OCI-LY1 (cell line): ENCODE data around the gene PPDPF.

Experiments
- H2AFZ ChIP-seq: fragments of 200-600 bp; sonication (generic), shearing (Covaris generic); 2 replicates; pipeline ENCODE4 v1.6.0; 2014; ENCODE audit warnings: antibody characterized with exemption, mild to moderate bottlenecking, low read length
- H3F3A ChIP-seq: fragments of 200-600 bp; sonication (generic), shearing (Covaris generic); 2 replicates; pipeline ENCODE4 v1.6.0; 2014; ENCODE audit warnings: mild to moderate bottlenecking, antibody characterized with exemption, low read length, moderate library complexity; ENCODE audit not compliant: insufficient read depth
- H3K27ac ChIP-seq: fragments of 200-600 bp; sonication (generic); 2 replicates; pipeline ENCODE4 v1.5.1; 2014; ENCODE audit warnings: low read length, mixed run types, mild to moderate bottlenecking, low read depth; ENCODE audit not compliant: poor library complexity, severe bottlenecking
- H3K27me3 ChIP-seq: fragments of 200-600 bp; sonication (generic); 2 replicates; pipeline ENCODE4 v1.6.0; 2014; ENCODE audit warnings: antibody characterized with exemption, mild to moderate bottlenecking, low read length, moderate library complexity; ENCODE audit not compliant: insufficient read depth
- H3K36me3 ChIP-seq: fragments of 200-600 bp; sonication (generic); 2 replicates; pipeline ENCODE4 v1.6.1; 2014; ENCODE audit warnings: mild to moderate bottlenecking, antibody characterized with exemption, low read length, moderate library complexity, mixed read lengths; ENCODE audit not compliant: insufficient read depth
- H3K4me1 ChIP-seq: fragments of 200-600 bp; sonication (generic); 2 replicates; pipeline ENCODE4 v1.5.1; 2014; ENCODE audit warnings: mild to moderate bottlenecking, low read length, moderate library complexity; ENCODE audit not compliant: insufficient read depth, severe bottlenecking
- H3K4me2 ChIP-seq: fragments of 200-600 bp; sonication (generic), shearing (Covaris generic); 2 replicates; pipeline ENCODE4 v1.6.1; 2014; ENCODE audit warnings: low read length
- H3K4me3 ChIP-seq: fragments of 200-600 bp; sonication (generic); 2 replicates; pipeline ENCODE4 v1.5.1; 2014; ENCODE audit warnings: low read length, low read depth, mild to moderate bottlenecking, mixed read lengths; ENCODE audit not compliant: poor library complexity, severe bottlenecking
- H3K79me2 ChIP-seq: fragments of 200-600 bp; shearing (Covaris generic); 2 replicates; pipeline ENCODE4 v1.6.1; 2016; ENCODE audit warnings: mixed run types, low read length, mixed read lengths; ENCODE audit not compliant: insufficient read depth
- H3K9ac ChIP-seq: fragments of 200-600 bp; sonication (generic), shearing (Covaris generic); 2 replicates; pipeline ENCODE4 v1.6.1; 2014; ENCODE audit warnings: mild to moderate bottlenecking, low read length, mixed read lengths
- H3K9me2 ChIP-seq: fragments of 200-600 bp; sonication (generic), shearing (Covaris generic); 2 replicates; pipeline ENCODE4 v1.6.1; 2014; ENCODE audit warnings: low read depth, mild to moderate bottlenecking, low read length, mixed read lengths
- H3K9me3 ChIP-seq: fragments of 200-600 bp; shearing (Covaris generic); 2 replicates; pipeline ENCODE4 v1.6.1; 2014; ENCODE audit warnings: low read length, mixed read lengths
- H4K20me1 ChIP-seq: fragments of 200-600 bp; sonication (generic), shearing (Covaris generic); 2 replicates; pipeline ENCODE4 v1.6.0; 2016; ENCODE audit warnings: mild to moderate bottlenecking, low read length; ENCODE audit not compliant: insufficient read depth
- CTCF ChIP-seq: fragments of 200-600 bp; sonication (generic), shearing (Covaris generic); IDR thresholded peaks from 2 replicates; pipeline ENCODE4 v1.5.1; 2017; ENCODE audit warnings: mild to moderate bottlenecking, antibody characterized with exemption, low read length, moderate library complexity, mixed read lengths
- EZH2 ChIP-seq: fragments of 200-600 bp; sonication (generic), shearing (Covaris generic); IDR thresholded peaks from 2 replicates; pipeline ENCODE4 v1.8.0; 2017; ENCODE audit warnings: borderline replicate concordance, mixed run types, mild to moderate bottlenecking, antibody characterized with exemption, low read length, moderate library complexity, mixed read lengths

PPDPF gene

GRCh38 chr20:63541371-63541770 lies 20.8 kb downstream of the PPDPF start:
- Histone ChIP-seq H3K79me2 (no peaks in the 10 kb centered on the region), H3K9me3 (no peaks in the 10 kb centered on the region), H3K27ac (no peak overlapping the region), H3K4me1 (peaks cover 17% of the 10 kb centered on the region), H2AFZ (no peak overlapping the region), H3K36me3 (no peaks in the 10 kb centered on the region), H4K20me1 (no peaks in the 10 kb centered on the region), H3K9me2 (no peaks in the 10 kb centered on the region), H3K4me2 (no peak overlapping the region), H3F3A (no peaks in the 10 kb centered on the region), H3K4me3 (no peak overlapping the region), H3K9ac (no peak overlapping the region), H3K27me3 (no peaks in the 10 kb centered on the region; the same call in 1 of the 2 replicates)
- TF ChIP-seq CTCF (no peak), EZH2 (no peak)

- Histone ChIP-seq H3K4me3 (no peak overlapping the region), H3K36me3 (no peaks in the 10 kb centered on the region), H3F3A (no peaks in the 10 kb centered on the region), H3K9me2 (no peaks in the 10 kb centered on the region), H2AFZ (no peak overlapping the region), H3K27ac (no peak overlapping the region), H3K27me3 (no peaks in the 10 kb centered on the region; the same call in 1 of the 2 replicates), H3K79me2 (no peaks in the 10 kb centered on the region), H3K4me2 (no peak overlapping the region), H3K9me3 (no peaks in the 10 kb centered on the region), H4K20me1 (no peaks in the 10 kb centered on the region), H3K9ac (no peak overlapping the region), H3K4me1 (peaks cover 11% of the 10 kb centered on the region)
- TF ChIP-seq EZH2 (no peak), CTCF (no peak)
Measured at GRCh38 chr20:63542031-63542559, 21.5 kb downstream of the PPDPF start.

GRCh38 chr20:63542696-63543095 lies 22.1 kb downstream of the PPDPF start:
- Histone ChIP-seq H3K27ac (no peak overlapping the region), H3K27me3 (no peaks in the 10 kb centered on the region; the same call in 1 of the 2 replicates), H3K4me3 (no peak overlapping the region), H4K20me1 (no peaks in the 10 kb centered on the region), H3F3A (no peaks in the 10 kb centered on the region), H3K4me2 (no peak overlapping the region), H3K9ac (no peak overlapping the region), H3K79me2 (no peaks in the 10 kb centered on the region), H3K9me3 (no peaks in the 10 kb centered on the region), H3K4me1 (peaks cover 5% of the 10 kb centered on the region), H3K36me3 (no peaks in the 10 kb centered on the region), H3K9me2 (no peaks in the 10 kb centered on the region), H2AFZ (no peak overlapping the region)
- TF ChIP-seq CTCF (no peak), EZH2 (no peak)
